SK-N-SH treated with all-trans-retinoic acid at 6 μM for 48 hours (cell line): ENCODE results near the gene NRIP1.

Experiments used
- ATAC-seq: fragments of 200-7000 bp; cut with Tn5 transposase; 3 replicates; pipeline ENCODE4 v1.9.1; 2020; ENCODE audit warnings: mild to moderate bottlenecking, moderate library complexity
- ARNTL ChIP-seq: fragments of 450-650 bp; formaldehyde crosslinking; IDR thresholded peaks from 2 replicates; pipeline ENCODE4 v1.5.0; 2020; ENCODE audit warnings: low read depth, mild to moderate bottlenecking, moderate library complexity, borderline replicate concordance
- BACH2 ChIP-seq: fragments of 250-450 bp; sonication (Bioruptor Pico); IDR thresholded peaks from 2 replicates; pipeline ENCODE4 v1.9.0; 2021; ENCODE audit warnings: mild to moderate bottlenecking, borderline replicate concordance
- CSDC2 ChIP-seq: fragments of 250-450 bp; sonication (Bioruptor Pico); IDR thresholded peaks from 2 replicates; pipeline ENCODE4 v1.5.0; 2020; ENCODE audit warnings: mild to moderate bottlenecking, moderate library complexity
- CSRNP3 ChIP-seq: fragments of 250-450 bp; sonication (Bioruptor Pico); IDR thresholded peaks from 2 replicates; pipeline ENCODE4 v1.5.1; 2021; ENCODE audit warnings: mild to moderate bottlenecking, moderate library complexity
- ESRRG ChIP-seq: fragments of 250-450 bp; sonication (Bioruptor Pico); IDR thresholded peaks from 2 replicates; pipeline ENCODE4 v1.6.1; 2021; ENCODE audit warnings: mild to moderate bottlenecking
- GLIS3 ChIP-seq: fragments of 250-450 bp; sonication (Bioruptor Pico); IDR thresholded peaks from 2 replicates; pipeline ENCODE4 v1.5.0; 2020; ENCODE audit warnings: mild to moderate bottlenecking, moderate library complexity
- ISL1 ChIP-seq: fragments of 250-450 bp; sonication (Bioruptor Pico); IDR thresholded peaks from 2 replicates; pipeline ENCODE4 v2.1.2; 2022; ENCODE audit warnings: mild to moderate bottlenecking, moderate library complexity
- OSR1 ChIP-seq: fragments of 250-450 bp; sonication (Bioruptor Pico); IDR thresholded peaks from 2 replicates; pipeline ENCODE4 v1.8.0; 2022; ENCODE audit warnings: moderate library complexity, mild to moderate bottlenecking, inconsistent platforms
- PPARA ChIP-seq: fragments of 250-450 bp; sonication (Bioruptor Pico); IDR thresholded peaks from 2 replicates; pipeline ENCODE4 v1.5.0; 2020; ENCODE audit warnings: mild to moderate bottlenecking, borderline replicate concordance
- RARB ChIP-seq: fragments of 250-450 bp; sonication (Bioruptor Pico); IDR thresholded peaks from 2 replicates; pipeline ENCODE4 v1.8.0; 2021; ENCODE audit warnings: mild to moderate bottlenecking, moderate library complexity
- TCF4 ChIP-seq: fragments of 250-450 bp; sonication (Bioruptor Pico); IDR thresholded peaks from 2 replicates; pipeline ENCODE4 v1.8.0; 2021; ENCODE audit warnings: mild to moderate bottlenecking, moderate library complexity, borderline replicate concordance
- TOX ChIP-seq: fragments of 250-450 bp; sonication (Bioruptor Pico); IDR thresholded peaks from 2 replicates; pipeline ENCODE4 v1.8.0; 2021; ENCODE audit warnings: mild to moderate bottlenecking, moderate library complexity, borderline replicate concordance
- ZC3H10 ChIP-seq: fragments of 250-450 bp; sonication (Bioruptor Pico); IDR thresholded peaks from 2 replicates; pipeline ENCODE4 v1.5.1; 2021; ENCODE audit warnings: mild to moderate bottlenecking, moderate library complexity
- ZFP3 ChIP-seq: fragments of 250-450 bp; sonication (Bioruptor Pico); IDR thresholded peaks from 2 replicates; pipeline ENCODE4 v1.5.0; 2020; ENCODE audit warnings: mild to moderate bottlenecking, moderate library complexity
- ZFP30 ChIP-seq: fragments of 450-650 bp; formaldehyde crosslinking; IDR thresholded peaks from 2 replicates; pipeline ENCODE4 v1.5.0; 2022; ENCODE audit warnings: mild to moderate bottlenecking, moderate library complexity
- ZNF565 ChIP-seq: fragments of 450-650 bp; formaldehyde crosslinking; conservative IDR thresholded peaks from 2 replicates; pipeline ENCODE4 v1.5.0; 2020; ENCODE audit warnings: low read depth, mild to moderate bottlenecking, moderate library complexity
- ZNF70 ChIP-seq: fragments of 450-650 bp; formaldehyde crosslinking; IDR thresholded peaks from 2 replicates; pipeline ENCODE4 v1.5.0; 2020; ENCODE audit warnings: mild to moderate bottlenecking, moderate library complexity
- ZNF8 ChIP-seq: fragments of 450-650 bp; formaldehyde crosslinking; IDR thresholded peaks from 2 replicates; pipeline ENCODE4 v1.5.0; 2020; ENCODE audit warnings: mild to moderate bottlenecking, moderate library complexity
- TF ChIP-seq, protein P1 (sequence below): fragments of 250-450 bp; sonication (Bioruptor Pico); IDR thresholded peaks from 2 replicates; pipeline ENCODE4 v1.8.0; 2020; ENCODE audit warnings: mild to moderate bottlenecking, moderate library complexity, borderline replicate concordance
- TF ChIP-seq, protein P2 (sequence below): fragments of 250-450 bp; sonication (Bioruptor Pico); IDR thresholded peaks from 2 replicates; pipeline ENCODE4 v1.5.1; 2020; ENCODE audit warnings: low read depth, mild to moderate bottlenecking, moderate library complexity
- TF ChIP-seq, protein P3 (sequence below): fragments of 250-450 bp; sonication (Bioruptor Pico); IDR thresholded peaks from 2 replicates; pipeline ENCODE4 v1.5.0; 2020; ENCODE audit warnings: mild to moderate bottlenecking, moderate library complexity

NRIP1 gene

GRCh38 chr21:15098908-15099307, 34.1 kb upstream of the NRIP1 start (continued):
- TF ChIP-seq, protein P1, sequence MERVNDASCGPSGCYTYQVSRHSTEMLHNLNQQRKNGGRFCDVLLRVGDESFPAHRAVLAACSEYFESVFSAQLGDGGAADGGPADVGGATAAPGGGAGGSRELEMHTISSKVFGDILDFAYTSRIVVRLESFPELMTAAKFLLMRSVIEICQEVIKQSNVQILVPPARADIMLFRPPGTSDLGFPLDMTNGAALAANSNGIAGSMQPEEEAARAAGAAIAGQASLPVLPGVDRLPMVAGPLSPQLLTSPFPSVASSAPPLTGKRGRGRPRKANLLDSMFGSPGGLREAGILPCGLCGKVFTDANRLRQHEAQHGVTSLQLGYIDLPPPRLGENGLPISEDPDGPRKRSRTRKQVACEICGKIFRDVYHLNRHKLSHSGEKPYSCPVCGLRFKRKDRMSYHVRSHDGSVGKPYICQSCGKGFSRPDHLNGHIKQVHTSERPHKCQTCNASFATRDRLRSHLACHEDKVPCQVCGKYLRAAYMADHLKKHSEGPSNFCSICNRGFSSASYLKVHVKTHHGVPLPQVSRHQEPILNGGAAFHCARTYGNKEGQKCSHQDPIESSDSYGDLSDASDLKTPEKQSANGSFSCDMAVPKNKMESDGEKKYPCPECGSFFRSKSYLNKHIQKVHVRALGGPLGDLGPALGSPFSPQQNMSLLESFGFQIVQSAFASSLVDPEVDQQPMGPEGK (CRISPR knock-in tag), result no peak
- TF ChIP-seq OSR1 (CRISPR knock-in tag) (no peak), ZFP30 (CRISPR knock-in tag) (no peak), RARB (no peak)

DNA sequence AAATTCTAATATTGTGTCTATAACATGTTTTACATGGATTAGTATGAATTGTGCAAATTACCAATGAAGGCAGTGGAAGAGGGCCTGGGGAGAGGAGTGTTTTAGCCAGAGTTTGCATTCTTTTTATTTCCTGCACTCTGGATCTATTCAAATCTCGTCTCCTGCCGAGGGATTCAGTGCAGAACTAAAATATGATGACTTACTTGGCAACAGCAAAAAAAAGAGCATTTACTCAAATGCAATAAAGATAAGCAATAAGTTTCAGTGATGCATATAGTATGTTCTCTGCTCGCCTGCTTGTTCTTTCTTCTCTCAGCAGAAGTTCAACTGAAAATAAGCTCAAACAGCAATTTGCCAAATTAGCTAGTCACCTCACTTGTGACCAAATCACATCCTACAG, 33.4 kb upstream of the NRIP1 start:
- no peak for ATAC-seq
- no peak for TF ChIP-seq ZNF8 (CRISPR knock-in tag)
- TF ChIP-seq CSDC2 (CRISPR knock-in tag), result no peak
- no peak for TF ChIP-seq ZNF70 (CRISPR knock-in tag)
- TF ChIP-seq ZNF565 (CRISPR knock-in tag), result no peak
- TF ChIP-seq, protein P1 (CRISPR knock-in tag), result no peak
- TF ChIP-seq GLIS3, result no peak
- no peak for TF ChIP-seq RARB
- TF ChIP-seq ARNTL, result no peak
- TF ChIP-seq, all 23 proteins: peak for 0

DNA sequence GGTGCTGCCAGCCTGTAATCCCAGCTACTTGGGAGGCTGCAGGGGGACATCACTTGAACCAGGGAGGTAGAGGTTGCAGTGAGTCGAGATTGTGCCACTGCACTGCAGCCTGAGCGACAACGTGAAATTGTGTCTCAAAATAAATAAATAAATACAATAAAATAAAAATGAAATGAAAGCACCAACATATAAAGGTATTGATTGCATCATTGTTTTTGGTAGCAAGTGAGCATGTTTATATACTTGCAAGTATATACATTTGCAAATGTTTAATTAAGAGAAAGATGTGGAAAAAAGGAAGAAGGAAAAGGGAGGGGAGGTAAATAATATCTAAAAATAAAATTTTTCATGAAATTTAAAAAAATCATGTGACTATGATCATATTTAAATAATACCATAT, 32.8 kb upstream of the NRIP1 start:
- ATAC-seq, result no peak
- TF ChIP-seq ISL1 (no peak), CSRNP3 (CRISPR knock-in tag) (no peak), ZNF8 (CRISPR knock-in tag) (no peak), CSDC2 (CRISPR knock-in tag) (no peak), PPARA (CRISPR knock-in tag) (no peak), ESRRG (CRISPR knock-in tag) (no peak), RARB (no peak), ZNF70 (CRISPR knock-in tag) (no peak), TOX (CRISPR knock-in tag) (no peak), GLIS3 (no peak)
- TF ChIP-seq, protein P1 (CRISPR knock-in tag), result no peak

GRCh38 chr21:15096146-15096545, 31.3 kb upstream of the NRIP1 start:
- no peak for ATAC-seq
- TF ChIP-seq CSRNP3 (CRISPR knock-in tag) (no peak), TCF4 (CRISPR knock-in tag) (no peak), ZC3H10 (CRISPR knock-in tag) (no peak), ESRRG (CRISPR knock-in tag) (no peak), ZFP3 (no peak), ZNF565 (CRISPR knock-in tag) (no peak), ZNF70 (CRISPR knock-in tag) (no peak), BACH2 (CRISPR knock-in tag) (no peak), TOX (CRISPR knock-in tag) (no peak), PPARA (CRISPR knock-in tag) (no peak), ARNTL (no peak), ISL1 (no peak)
- TF ChIP-seq, protein P1 (CRISPR knock-in tag), result no peak
- TF ChIP-seq, protein P2, sequence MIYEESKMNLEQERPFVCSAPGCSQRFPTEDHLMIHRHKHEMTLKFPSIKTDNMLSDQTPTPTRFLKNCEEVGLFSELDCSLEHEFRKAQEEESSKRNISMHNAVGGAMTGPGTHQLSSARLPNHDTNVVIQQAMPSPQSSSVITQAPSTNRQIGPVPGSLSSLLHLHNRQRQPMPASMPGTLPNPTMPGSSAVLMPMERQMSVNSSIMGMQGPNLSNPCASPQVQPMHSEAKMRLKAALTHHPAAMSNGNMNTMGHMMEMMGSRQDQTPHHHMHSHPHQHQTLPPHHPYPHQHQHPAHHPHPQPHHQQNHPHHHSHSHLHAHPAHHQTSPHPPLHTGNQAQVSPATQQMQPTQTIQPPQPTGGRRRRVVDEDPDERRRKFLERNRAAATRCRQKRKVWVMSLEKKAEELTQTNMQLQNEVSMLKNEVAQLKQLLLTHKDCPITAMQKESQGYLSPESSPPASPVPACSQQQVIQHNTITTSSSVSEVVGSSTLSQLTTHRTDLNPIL, result no peak
- TF ChIP-seq, protein P3, sequence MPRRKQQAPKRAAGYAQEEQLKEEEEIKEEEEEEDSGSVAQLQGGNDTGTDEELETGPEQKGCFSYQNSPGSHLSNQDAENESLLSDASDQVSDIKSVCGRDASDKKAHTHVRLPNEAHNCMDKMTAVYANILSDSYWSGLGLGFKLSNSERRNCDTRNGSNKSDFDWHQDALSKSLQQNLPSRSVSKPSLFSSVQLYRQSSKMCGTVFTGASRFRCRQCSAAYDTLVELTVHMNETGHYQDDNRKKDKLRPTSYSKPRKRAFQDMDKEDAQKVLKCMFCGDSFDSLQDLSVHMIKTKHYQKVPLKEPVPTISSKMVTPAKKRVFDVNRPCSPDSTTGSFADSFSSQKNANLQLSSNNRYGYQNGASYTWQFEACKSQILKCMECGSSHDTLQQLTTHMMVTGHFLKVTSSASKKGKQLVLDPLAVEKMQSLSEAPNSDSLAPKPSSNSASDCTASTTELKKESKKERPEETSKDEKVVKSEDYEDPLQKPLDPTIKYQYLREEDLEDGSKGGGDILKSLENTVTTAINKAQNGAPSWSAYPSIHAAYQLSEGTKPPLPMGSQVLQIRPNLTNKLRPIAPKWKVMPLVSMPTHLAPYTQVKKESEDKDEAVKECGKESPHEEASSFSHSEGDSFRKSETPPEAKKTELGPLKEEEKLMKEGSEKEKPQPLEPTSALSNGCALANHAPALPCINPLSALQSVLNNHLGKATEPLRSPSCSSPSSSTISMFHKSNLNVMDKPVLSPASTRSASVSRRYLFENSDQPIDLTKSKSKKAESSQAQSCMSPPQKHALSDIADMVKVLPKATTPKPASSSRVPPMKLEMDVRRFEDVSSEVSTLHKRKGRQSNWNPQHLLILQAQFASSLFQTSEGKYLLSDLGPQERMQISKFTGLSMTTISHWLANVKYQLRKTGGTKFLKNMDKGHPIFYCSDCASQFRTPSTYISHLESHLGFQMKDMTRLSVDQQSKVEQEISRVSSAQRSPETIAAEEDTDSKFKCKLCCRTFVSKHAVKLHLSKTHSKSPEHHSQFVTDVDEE (CRISPR knock-in tag), result no peak
